Chondrocyte (in vitro differentiated cells): ENCODE results near the gene PGPEP1. TPM values are rescaled to one million over a fixed set of nuclear protein-coding genes. Genes with fewer than 3 reads are reported as not detected.

Experiments
- DNase-seq: peaks from one replicate; pipeline ENCODE4 v3.0.0; 2021; ENCODE audit warnings: mixed read lengths, low spot score
- H3K27ac Mint-ChIP-seq: one replicate; pipeline ENCODE4 v1.8.0; 2021; ENCODE audit warnings: mild to moderate bottlenecking, moderate library complexity, mixed read lengths; ENCODE audit not compliant: unreplicated experiment
- H3K27me3 Mint-ChIP-seq: 2 replicates; pipeline ENCODE4 v1.8.0; 2021; ENCODE audit warnings: low read depth, mixed read lengths
- H3K36me3 Mint-ChIP-seq: 2 replicates; pipeline ENCODE4 v1.8.0; 2021; ENCODE audit warnings: low read depth, mixed read lengths
- H3K4me1 Mint-ChIP-seq: 2 replicates; pipeline ENCODE4 v1.8.0; 2021; ENCODE audit warnings: low read depth, mild to moderate bottlenecking, mixed read lengths
- H3K4me3 Mint-ChIP-seq: one replicate; pipeline ENCODE4 v1.8.0; 2021; ENCODE audit warnings: mild to moderate bottlenecking, moderate library complexity, mixed read lengths; ENCODE audit not compliant: unreplicated experiment
- H3K9me3 Mint-ChIP-seq: 2 replicates; pipeline ENCODE4 v1.8.0; 2021; ENCODE audit warnings: low read depth, mixed read lengths
- total RNA-seq: library from RNA; stranded (reverse); gene quantifications from 3 replicates; pipeline ENCODE4 v1.2.1, GENCODE V29; 2021
- TF ChIP-seq, protein P1 (sequence below): fragments of 200-600 bp; sonication (generic); IDR thresholded peaks from 2 replicates; pipeline ENCODE4 v1.5.0; 2021; ENCODE audit warnings: antibody characterized with exemption, mild to moderate bottlenecking, moderate library complexity

The PGPEP1 gene
- total RNA-seq, 1 donor from 2014 or later: 21.5 TPM

- Mint-ChIP-seq H3K4me1 (peaks cover 21% of the 10 kb centered on the region), H3K27ac (peak overlapping the region; percentile 95), H3K4me3 (peak overlapping the region; percentile 74), H3K9me3 (no peaks in the 10 kb centered on the region), H3K36me3 (no peaks in the 10 kb centered on the region), H3K27me3 (no peaks in the 10 kb centered on the region)
- no peak for DNase-seq
- TF ChIP-seq, protein P1, sequence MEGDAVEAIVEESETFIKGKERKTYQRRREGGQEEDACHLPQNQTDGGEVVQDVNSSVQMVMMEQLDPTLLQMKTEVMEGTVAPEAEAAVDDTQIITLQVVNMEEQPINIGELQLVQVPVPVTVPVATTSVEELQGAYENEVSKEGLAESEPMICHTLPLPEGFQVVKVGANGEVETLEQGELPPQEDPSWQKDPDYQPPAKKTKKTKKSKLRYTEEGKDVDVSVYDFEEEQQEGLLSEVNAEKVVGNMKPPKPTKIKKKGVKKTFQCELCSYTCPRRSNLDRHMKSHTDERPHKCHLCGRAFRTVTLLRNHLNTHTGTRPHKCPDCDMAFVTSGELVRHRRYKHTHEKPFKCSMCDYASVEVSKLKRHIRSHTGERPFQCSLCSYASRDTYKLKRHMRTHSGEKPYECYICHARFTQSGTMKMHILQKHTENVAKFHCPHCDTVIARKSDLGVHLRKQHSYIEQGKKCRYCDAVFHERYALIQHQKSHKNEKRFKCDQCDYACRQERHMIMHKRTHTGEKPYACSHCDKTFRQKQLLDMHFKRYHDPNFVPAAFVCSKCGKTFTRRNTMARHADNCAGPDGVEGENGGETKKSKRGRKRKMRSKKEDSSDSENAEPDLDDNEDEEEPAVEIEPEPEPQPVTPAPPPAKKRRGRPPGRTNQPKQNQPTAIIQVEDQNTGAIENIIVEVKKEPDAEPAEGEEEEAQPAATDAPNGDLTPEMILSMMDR: peak; percentile 87
Observed at GRCh38 chr19:18328340-18329034, 11.9 kb upstream of the PGPEP1 start.

GRCh38 chr19:18329035-18329376, 11.4 kb upstream of the PGPEP1 start:
- Mint-ChIP-seq H3K4me3 (peak overlapping the region; percentile 74), H3K9me3 (no peaks in the 10 kb centered on the region), H3K27ac (peak overlapping the region; percentile 95), H3K27me3 (no peaks in the 10 kb centered on the region), H3K36me3 (no peaks in the 10 kb centered on the region), H3K4me1 (peaks cover 16% of the 10 kb centered on the region)
- TF ChIP-seq, protein P1: no peak
- no peak for DNase-seq

GRCh38 chr19:18330868-18331267, 9.5 kb upstream of the PGPEP1 start:
- DNase-seq: no peak
- Mint-ChIP-seq H3K27me3 (no peaks in the 10 kb centered on the region), H3K9me3 (no peaks in the 10 kb centered on the region), H3K36me3 (no peaks in the 10 kb centered on the region), H3K4me3 (no peak overlapping the region), H3K4me1 (peaks cover 14% of the 10 kb centered on the region), H3K27ac (no peak overlapping the region)
- TF ChIP-seq, protein P1: no peak

DNA sequence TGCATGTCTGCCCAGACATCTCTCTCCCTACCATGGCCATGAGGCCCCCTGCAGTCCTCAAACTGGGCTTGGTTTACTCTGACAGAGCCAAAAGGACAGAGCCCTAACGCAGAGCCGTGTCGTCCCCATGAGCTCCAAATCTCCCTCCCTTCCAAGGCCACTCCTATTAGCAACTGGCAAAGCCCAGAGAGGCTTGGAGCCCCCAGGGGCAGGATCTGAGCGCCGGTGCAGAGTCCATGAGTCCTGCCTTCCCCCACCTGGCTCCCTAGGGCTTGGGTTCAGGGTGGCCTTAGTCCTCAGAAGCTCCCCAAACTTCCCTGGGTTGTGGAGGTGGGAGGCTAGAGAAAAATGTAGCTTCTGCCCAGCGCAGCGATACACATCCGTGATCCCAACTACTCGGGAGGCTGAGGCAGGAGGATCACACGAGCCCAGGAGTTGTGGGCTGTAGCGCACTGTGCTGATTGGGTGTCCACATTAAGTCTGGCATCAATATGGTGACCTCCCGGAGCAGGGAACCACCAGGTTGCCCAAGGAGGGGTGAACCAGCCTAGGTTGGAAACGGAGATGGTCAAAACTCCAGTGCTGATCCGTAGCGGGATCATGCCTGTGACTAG, 7.4 kb upstream of the PGPEP1 start:
- peaks cover 14% of the 10 kb centered on the region for H3K4me1 Mint-ChIP-seq
- H3K4me3 Mint-ChIP-seq: no peak overlapping the region
- H3K27me3 Mint-ChIP-seq: no peaks in the 10 kb centered on the region
- TF ChIP-seq, protein P1: no peak
- DNase-seq: no peak
- H3K27ac Mint-ChIP-seq: no peak overlapping the region
- H3K36me3 Mint-ChIP-seq: no peaks in the 10 kb centered on the region
- H3K9me3 Mint-ChIP-seq: no peaks in the 10 kb centered on the region

DNA sequence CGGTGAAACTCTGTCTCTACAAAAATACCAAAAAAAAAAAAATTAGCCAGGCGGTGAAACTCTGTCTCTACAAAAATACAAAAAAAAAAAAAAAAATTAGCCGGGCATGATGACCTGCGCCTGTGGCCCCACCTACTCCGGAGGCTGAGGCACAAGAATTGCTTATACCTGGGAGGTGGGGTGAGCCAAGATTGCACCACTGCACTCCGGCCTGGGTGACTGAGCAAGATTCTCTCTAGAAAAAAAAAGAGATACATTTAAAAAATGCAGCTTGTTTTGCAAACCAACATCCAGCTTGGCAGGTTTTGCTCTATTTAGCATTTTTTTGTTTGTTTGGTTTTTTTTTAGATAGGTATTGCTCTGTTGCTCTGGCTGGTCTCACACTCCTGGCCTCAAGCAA, 6.7 kb upstream of the PGPEP1 start:
- H3K27me3 Mint-ChIP-seq: no peaks in the 10 kb centered on the region

More for the DNA sequence above, 6.7 kb upstream of the PGPEP1 start:
- Mint-ChIP-seq H3K9me3 (no peaks in the 10 kb centered on the region), H3K4me3 (no peak overlapping the region), H3K4me1 (peaks cover 10% of the 10 kb centered on the region), H3K27ac (no peak overlapping the region), H3K36me3 (no peaks in the 10 kb centered on the region)
- DNase-seq: no peak
- TF ChIP-seq, protein P1: no peak
